Smooth muscle cell (in vitro differentiated cells): ENCODE data around the gene REXO1. TPM values are rescaled to one million over a fixed set of nuclear protein-coding genes. Genes with fewer than 3 reads are reported as not detected.

Source experiments
- DNase-seq: peaks from one replicate; lab custom pipeline; 2025; ENCODE audit not compliant: unreplicated experiment; lab: John Stamatoyannopoulos, UW
- H2AFZ ChIP-seq: fragments of 200-600 bp; sonication (generic); 2 replicates; pipeline ENCODE4 v1.6.0; 2016; ENCODE audit warnings: antibody characterized with exemption, low read depth, mild to moderate bottlenecking
- H3F3A ChIP-seq: fragments of 200-600 bp; sonication (generic); 2 replicates; pipeline ENCODE4 v1.6.0; 2017; ENCODE audit warnings: antibody characterized with exemption, low read depth
- H3K27ac ChIP-seq: fragments of 200-600 bp; sonication (generic); 2 replicates; pipeline ENCODE4 v1.5.1; 2016; ENCODE audit warnings: low read depth, mild to moderate bottlenecking
- H3K27me3 ChIP-seq: fragments of 200-600 bp; sonication (generic); 2 replicates; pipeline ENCODE4 v1.6.1; 2016; ENCODE audit warnings: low read depth, mild to moderate bottlenecking
- H3K36me3 ChIP-seq: fragments of 200-600 bp; sonication (generic); 2 replicates; pipeline ENCODE4 v1.5.1; 2016; ENCODE audit warnings: low read depth
- H3K4me1 ChIP-seq: fragments of 200-600 bp; sonication (generic); 2 replicates; pipeline ENCODE4 v1.5.1; 2016; ENCODE audit warnings: low read depth
- H3K4me2 ChIP-seq: fragments of 200-600 bp; sonication (generic); 2 replicates; pipeline ENCODE4 v1.6.0; 2016; ENCODE audit warnings: mild to moderate bottlenecking
- H3K4me3 ChIP-seq: fragments of 200-600 bp; sonication (generic); 2 replicates; pipeline ENCODE4 v1.5.1; 2016; ENCODE audit warnings: mild to moderate bottlenecking
- H3K79me2 ChIP-seq: fragments of 200-600 bp; sonication (generic); 2 replicates; pipeline ENCODE4 v1.6.0; 2016; ENCODE audit warnings: low read depth, mild to moderate bottlenecking
- H3K9ac ChIP-seq: fragments of 200-600 bp; sonication (generic); 2 replicates; pipeline ENCODE4 v1.6.0; 2016; ENCODE audit warnings: low read depth
- H3K9me3 ChIP-seq: fragments of 200-600 bp; sonication (generic); replicated peaks from 2 replicates; pipeline ENCODE4 v1.5.1; 2016; ENCODE audit warnings: low read depth
- H4K20me1 ChIP-seq: fragments of 200-600 bp; sonication (generic); 2 replicates; pipeline ENCODE4 v1.6.0; 2016; ENCODE audit warnings: low read depth
- WGBS: methylation state at CpG from one replicate; pipeline ENCODE4 v1.1.7; 2016; ENCODE audit warnings: low lambda C conversion rate; 5-methylcytosine and 5-hydroxymethylcytosine counted together
- polyA plus RNA-seq: library from polyadenylated mRNA; unstranded; fragments of >200 nt; fragmentation: Nextera tagmentation; extraction: Ambion mirVana; gene quantifications from 2 replicates; pipeline ENCODE4 v1.2.1, GENCODE V29; 2016
- total RNA-seq: library from RNA; depleted of rRNA; stranded (reverse); fragments of >200 nt; gene quantifications from 2 replicates; pipeline ENCODE4 v1.2.3, GENCODE V29; 2014
- TF ChIP-seq, protein P1 (sequence below): fragments of 200-600 bp; sonication (generic); IDR thresholded peaks from 2 replicates; pipeline ENCODE4 v1.5.1; 2017; ENCODE audit warnings: borderline replicate concordance, mild to moderate bottlenecking, antibody characterized with exemption; ENCODE audit not compliant: insufficient read depth, poor library complexity, severe bottlenecking

The REXO1 gene
- total and polyA plus RNA-seq, 2 experiments from 2014 or later = 10.6 to 11.6 TPM

DNA sequence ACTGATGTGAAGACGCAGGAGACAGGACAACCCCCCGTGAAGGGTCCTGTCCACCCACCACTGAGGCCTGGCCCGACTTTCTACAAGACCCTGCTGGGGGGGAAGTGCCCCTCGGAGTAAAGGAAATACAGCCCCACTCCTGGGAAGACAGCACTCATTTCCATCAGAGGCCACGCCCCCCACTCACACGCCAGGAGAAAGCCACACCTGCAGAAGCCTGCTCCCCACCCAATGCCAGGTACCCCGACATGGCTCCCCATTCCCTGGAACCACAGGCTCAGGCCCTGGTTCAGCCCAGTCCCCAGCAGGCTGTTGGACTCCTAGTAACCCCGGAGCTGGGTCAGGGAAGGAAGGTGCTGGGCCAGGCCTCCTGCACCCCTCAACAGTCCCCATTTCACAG, 25.3 kb downstream of the REXO1 start:
- WGBS = 97% methylated on average over 8 of the region's 8 CpGs
- Histone ChIP-seq H3K79me2 (no peaks in the 10 kb centered on the region), H3K27me3 (no peaks in the 10 kb centered on the region), H3K4me1 (no peaks in the 10 kb centered on the region), H4K20me1 (peaks cover 23% of the 10 kb centered on the region), H3K27ac (no peak overlapping the region), H3K36me3 (no peaks in the 10 kb centered on the region), H2AFZ (no peak overlapping the region), H3K4me2 (no peak overlapping the region), H3K9ac (no peak overlapping the region), H3K9me3 (no peaks in the 10 kb centered on the region), H3F3A (no peaks in the 10 kb centered on the region), H3K4me3 (no peak overlapping the region)
- TF ChIP-seq, protein P1, sequence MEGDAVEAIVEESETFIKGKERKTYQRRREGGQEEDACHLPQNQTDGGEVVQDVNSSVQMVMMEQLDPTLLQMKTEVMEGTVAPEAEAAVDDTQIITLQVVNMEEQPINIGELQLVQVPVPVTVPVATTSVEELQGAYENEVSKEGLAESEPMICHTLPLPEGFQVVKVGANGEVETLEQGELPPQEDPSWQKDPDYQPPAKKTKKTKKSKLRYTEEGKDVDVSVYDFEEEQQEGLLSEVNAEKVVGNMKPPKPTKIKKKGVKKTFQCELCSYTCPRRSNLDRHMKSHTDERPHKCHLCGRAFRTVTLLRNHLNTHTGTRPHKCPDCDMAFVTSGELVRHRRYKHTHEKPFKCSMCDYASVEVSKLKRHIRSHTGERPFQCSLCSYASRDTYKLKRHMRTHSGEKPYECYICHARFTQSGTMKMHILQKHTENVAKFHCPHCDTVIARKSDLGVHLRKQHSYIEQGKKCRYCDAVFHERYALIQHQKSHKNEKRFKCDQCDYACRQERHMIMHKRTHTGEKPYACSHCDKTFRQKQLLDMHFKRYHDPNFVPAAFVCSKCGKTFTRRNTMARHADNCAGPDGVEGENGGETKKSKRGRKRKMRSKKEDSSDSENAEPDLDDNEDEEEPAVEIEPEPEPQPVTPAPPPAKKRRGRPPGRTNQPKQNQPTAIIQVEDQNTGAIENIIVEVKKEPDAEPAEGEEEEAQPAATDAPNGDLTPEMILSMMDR = no peak
- no peak for DNase-seq

DNA sequence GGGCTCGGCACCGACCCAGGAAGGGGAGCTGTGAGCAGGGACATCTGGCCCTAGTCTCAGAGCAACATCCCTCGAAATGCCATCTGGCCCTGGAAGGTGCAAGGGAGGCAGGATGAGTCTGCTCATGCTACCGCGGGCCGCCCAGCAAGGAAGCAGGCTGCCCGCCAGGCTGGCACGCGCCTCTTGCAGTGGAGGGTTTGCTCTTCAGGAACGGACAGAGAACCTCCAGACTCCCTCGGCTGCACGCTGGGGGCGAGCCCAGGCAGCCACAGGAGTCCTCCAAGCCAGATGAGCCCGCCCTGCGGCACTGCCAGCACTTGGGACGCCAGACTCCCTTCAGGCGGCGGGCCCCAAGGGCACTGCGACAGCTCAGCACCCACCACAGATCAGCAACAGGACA, 26.1 kb downstream of the REXO1 start:
- no peaks in the 10 kb centered on the region for H3F3A ChIP-seq
- H2AFZ ChIP-seq = no peak overlapping the region
- H4K20me1 ChIP-seq = peaks cover 16% of the 10 kb centered on the region
- H3K27me3 ChIP-seq = no peaks in the 10 kb centered on the region
- TF ChIP-seq, protein P1 = no peak
- WGBS = 98% methylated on average over 16 of the region's 19 CpGs
- H3K27ac ChIP-seq = no peak overlapping the region
- no peak for DNase-seq
- no peaks in the 10 kb centered on the region for H3K79me2 ChIP-seq
- H3K4me1 ChIP-seq = no peaks in the 10 kb centered on the region
- H3K36me3 ChIP-seq = no peaks in the 10 kb centered on the region
- H3K4me2 ChIP-seq = no peak overlapping the region
- no peak overlapping the region for H3K9ac ChIP-seq
- H3K4me3 ChIP-seq = no peak overlapping the region
- H3K9me3 ChIP-seq = no peaks in the 10 kb centered on the region

DNA sequence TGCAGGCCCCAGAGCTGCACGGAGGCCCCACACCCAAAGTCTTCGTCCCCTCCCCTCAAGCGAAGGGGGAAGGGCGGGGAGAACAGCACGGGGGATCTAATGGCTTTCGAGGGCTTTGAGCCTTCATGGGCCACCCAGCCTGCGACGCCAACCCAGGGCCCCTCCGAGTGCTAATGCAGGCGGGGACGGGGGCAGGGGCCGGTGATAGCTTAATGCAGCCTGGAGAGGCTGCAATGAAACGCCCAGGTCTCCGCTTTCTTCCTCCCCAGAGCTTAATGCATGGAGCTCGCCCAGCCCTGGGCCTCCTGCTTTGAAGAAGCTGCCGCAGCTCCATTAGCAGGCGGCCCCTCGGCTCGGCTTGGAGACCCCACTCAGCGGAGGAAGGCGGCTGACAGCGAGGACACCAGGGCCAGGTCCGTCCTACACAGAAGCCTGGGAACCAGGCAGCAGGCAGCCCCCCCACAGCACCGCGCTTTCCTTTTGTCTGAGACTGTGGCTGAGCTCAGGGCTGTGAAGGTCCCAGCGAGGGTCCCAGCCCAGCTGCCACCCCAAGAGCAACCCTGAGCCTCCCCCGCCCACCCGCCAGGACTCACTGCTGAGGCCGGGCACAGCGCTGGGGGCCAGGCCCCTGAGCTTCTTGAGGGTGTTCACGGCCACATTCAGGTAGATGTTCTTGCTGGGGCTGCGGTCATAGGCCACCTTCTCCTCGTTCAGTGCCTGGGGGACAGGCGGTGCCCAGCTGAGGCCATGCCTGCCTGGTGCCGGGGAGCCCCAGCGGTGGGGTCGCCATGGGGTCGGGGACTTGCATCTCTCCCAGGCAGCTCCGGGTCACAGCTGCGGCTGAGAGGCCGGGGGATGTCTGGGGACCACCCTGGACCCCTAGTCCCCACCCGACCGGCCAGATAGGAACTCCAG, 28.7 kb downstream of the REXO1 start:
- H2AFZ ChIP-seq = no peak overlapping the region
- H3K27me3 ChIP-seq = no peaks in the 10 kb centered on the region
- H3K4me1 ChIP-seq = no peaks in the 10 kb centered on the region
- no peak overlapping the region for H3K27ac ChIP-seq
- no peaks in the 10 kb centered on the region for H3K79me2 ChIP-seq
- no peaks in the 10 kb centered on the region for H3F3A ChIP-seq
- DNase-seq = no peak
- no peaks in the 10 kb centered on the region for H3K9me3 ChIP-seq
- 93% methylated on average over 41 of the region's 43 CpGs for WGBS
- no peaks in the 10 kb centered on the region for H3K36me3 ChIP-seq
- no peak overlapping the region for H3K4me3 ChIP-seq
- no peak overlapping the region for H3K4me2 ChIP-seq
- H4K20me1 ChIP-seq = no peaks in the 10 kb centered on the region
- TF ChIP-seq, protein P1 = no peak
- no peak overlapping the region for H3K9ac ChIP-seq
